HCT116 (cell line): ENCODE results near the gene SUN5. TPM values are rescaled to one million over a fixed set of nuclear protein-coding genes. Genes with fewer than 3 reads are reported as not detected.

Experiments used
- ATAC-seq: fragments of 200-7000 bp; cut with Tn5 transposase; 2 replicates; pipeline ENCODE4 v1.9.1; 2020; ENCODE audit warnings: mild to moderate bottlenecking, moderate library complexity
- BruUV-seq: library from RNA; stranded (reverse); fragments of 400-500 nt; replicated peaks from 2 replicates; lab custom pipeline; 2021; lab: Mats Ljungman, UMichigan
- CTCF ChIA-PET: fragments of 300-600 bp; sonication (Branson Sonifier 250); formaldehyde crosslinking; loops from one replicate; lab custom pipeline; 2021; ENCODE audit warnings: antibody characterized with exemption; lab: Charles Lee
- POLR2A ChIA-PET: fragments of 300-600, 350-600 bp; sonication (Branson Sonifier 250); formaldehyde crosslinking; loops from one replicate; lab custom pipeline; 2021; ENCODE audit warnings: antibody characterized with exemption; lab: Charles Lee
- RAD21 ChIA-PET, 2 experiments: fragments of 300-600 bp; sonication (Branson Sonifier 250); formaldehyde crosslinking; loops; one replicate each; lab custom pipeline; 2023; ENCODE audit warnings: low total read pairs in 2 of 2; ENCODE audit not compliant: uncharacterized antibody in 2 of 2, unreplicated experiment in 2 of 2, low non-redundant PET in 1 of 2; lab: Charles Lee
- DNase-seq: peaks from one replicate; pipeline ENCODE4 v3.0.0-alpha.2; 2010; ENCODE audit warnings: low read depth, low spot score
- H2AFZ ChIP-seq: fragments of 200-600 bp; shearing (Covaris generic), sonication (generic); 2 replicates; pipeline ENCODE4 v1.6.1; 2017; ENCODE audit warnings: low read depth, mixed run types, mixed read lengths, antibody characterized with exemption, low read length; ENCODE audit not compliant: poor library complexity, severe bottlenecking
- H3K27ac ChIP-seq: 2 replicates; pipeline ENCODE4 v1.5.1; 2012; ENCODE audit warnings: low read depth, low read length
- H3K27me3 ChIP-seq: fragments of 200-600 bp; sonication (generic); 2 replicates; pipeline ENCODE4 v1.6.1; 2016; ENCODE audit warnings: mixed run types, low read length, mixed read lengths; ENCODE audit not compliant: insufficient read depth
- H3K36me3 ChIP-seq, 2 experiments: fragments of 200-500 bp in 1 of 2; fragments of 200-600 bp in 1 of 2; sonication (Bioruptor generic) in 1 of 2; sonication (generic) in 1 of 2; 2 replicates each; pipeline versions ENCODE4 v1.5.1 to v1.6.1; 2014 to 2016; ENCODE audit warnings: low read length in 2 of 2, inconsistent platforms in 1 of 2, mixed read lengths in 1 of 2, mixed run types in 1 of 2; ENCODE audit not compliant: insufficient read depth in 2 of 2, control insufficient read depth in 1 of 2
- H3K4me1 ChIP-seq, 2 experiments: fragments of 200-600 bp in 1 of 2; sonication (generic) in 1 of 2; 2 replicates each; pipeline versions ENCODE4 v1.5.1 to v1.6.1; 2012 to 2017; ENCODE audit warnings: low read length in 2 of 2, inconsistent platforms in 1 of 2, mild to moderate bottlenecking in 1 of 2, mixed read lengths in 1 of 2, mixed run types in 1 of 2, moderate library complexity in 1 of 2; ENCODE audit not compliant: insufficient read depth in 2 of 2, control insufficient read depth in 1 of 2
- H3K4me2 ChIP-seq: fragments of 200-600 bp; sonication (generic); 2 replicates; pipeline ENCODE4 v1.6.1; 2017; ENCODE audit warnings: mixed run types, low read length, mixed read lengths
- H3K4me3 ChIP-seq, 2 experiments: fragments of 200-600 bp in 1 of 2; sonication (generic) in 1 of 2; replicated peaks in 1 of 2; 2 replicates each; pipeline ENCODE4 v1.5.1; 2011 to 2016; ENCODE audit warnings: low read length in 2 of 2, control low read depth in 1 of 2, low read depth in 1 of 2, mild to moderate bottlenecking in 1 of 2, mixed read lengths in 1 of 2, mixed run types in 1 of 2
- H3K79me2 ChIP-seq: fragments of 200-600 bp; sonication (generic); 2 replicates; pipeline ENCODE4 v1.6.1; 2017; ENCODE audit warnings: mild to moderate bottlenecking, mixed run types, low read length, moderate library complexity, mixed read lengths; ENCODE audit not compliant: insufficient read depth
- H3K9ac ChIP-seq: fragments of 200-600 bp; sonication (generic); 2 replicates; pipeline ENCODE4 v1.6.1; 2016; ENCODE audit warnings: low read length, mixed read lengths
- H3K9me2 ChIP-seq: fragments of 200-600 bp; sonication (generic), shearing (Covaris generic); 2 replicates; pipeline ENCODE4 v1.6.1; 2017; ENCODE audit warnings: mixed run types, mild to moderate bottlenecking, moderate library complexity; ENCODE audit not compliant: insufficient read depth
- H3K9me3 ChIP-seq, 2 experiments: fragments of 200-500 bp in 1 of 2; fragments of 200-600 bp in 1 of 2; sonication (Bioruptor generic) in 1 of 2; sonication (generic) in 1 of 2; 2 replicates each; pipeline ENCODE4 v1.6.1; 2014 to 2017; ENCODE audit warnings: low read length in 2 of 2, mixed read lengths in 2 of 2, inconsistent platforms in 1 of 2, low read depth in 1 of 2, mild to moderate bottlenecking in 1 of 2, mixed run types in 1 of 2, moderate library complexity in 1 of 2; ENCODE audit not compliant: control insufficient read depth in 1 of 2, insufficient read depth in 1 of 2
- H4K20me1 ChIP-seq: fragments of 200-600 bp; sonication (generic), shearing (Covaris generic); 2 replicates; pipeline ENCODE4 v1.6.1; 2017; ENCODE audit warnings: mixed run types, mild to moderate bottlenecking, moderate library complexity; ENCODE audit not compliant: insufficient read depth
- CBX3 ChIP-seq: IDR thresholded peaks from 2 replicates; pipeline ENCODE4 v1.6.1; 2012; ENCODE audit warnings: low read depth
- CTCF ChIP-seq, 3 experiments: fragments of 200-600 bp in 1 of 3; sonication (generic) in 1 of 3; IDR thresholded peaks in 2 of 3; conservative IDR thresholded peaks in 1 of 3; 2 replicates each; pipeline ENCODE4 v1.5.1; 2012 to 2017; ENCODE audit warnings: low read depth in 2 of 3, low read length in 2 of 3, antibody characterized with exemption in 1 of 3, borderline replicate concordance in 1 of 3, control low read depth in 1 of 3, mild to moderate bottlenecking in 1 of 3, mixed read lengths in 1 of 3, mixed run types in 1 of 3, moderate library complexity in 1 of 3; ENCODE audit not compliant: insufficient read depth in 1 of 3
- EGR1 ChIP-seq: IDR thresholded peaks from 2 replicates; pipeline ENCODE4 v1.6.1; 2012; ENCODE audit warnings: low read depth
- ELF1 ChIP-seq: IDR thresholded peaks from 2 replicates; pipeline ENCODE4 v1.6.1; 2012; ENCODE audit warnings: low read depth, borderline replicate concordance
- EZH2 ChIP-seq: fragments of 200-600 bp; sonication (generic); IDR thresholded peaks from 2 replicates; pipeline ENCODE4 v1.6.1; 2017; ENCODE audit warnings: antibody characterized with exemption, mixed run types
- EZH2phosphoT487 ChIP-seq: fragments of 200-600 bp; IDR thresholded peaks from 2 replicates; pipeline ENCODE4 v1.6.1; 2018; ENCODE audit warnings: antibody characterized with exemption, borderline replicate concordance
- FOSL1 ChIP-seq: IDR thresholded peaks from 2 replicates; pipeline ENCODE4 v1.6.1; 2012; ENCODE audit warnings: low read depth
- JUND ChIP-seq: IDR thresholded peaks from 2 replicates; pipeline ENCODE4 v1.6.1; 2012
- MAX ChIP-seq: IDR thresholded peaks from 2 replicates; pipeline ENCODE4 v1.6.1; 2012
- POLR2A ChIP-seq: IDR thresholded peaks from 2 replicates; pipeline ENCODE4 v1.7.0; 2011; ENCODE audit warnings: borderline replicate concordance; ENCODE audit not compliant: insufficient read depth, insufficient read length; ENCODE audit errors: extremely low read depth
- POLR2AphosphoS5 ChIP-seq: IDR thresholded peaks from 2 replicates; pipeline ENCODE4 v1.6.1; 2011; ENCODE audit warnings: mild to moderate bottlenecking, low read depth, low read length, moderate library complexity
- RAD21 ChIP-seq: IDR thresholded peaks from 2 replicates; pipeline ENCODE4 v1.6.1; 2012; ENCODE audit warnings: low read depth, mild to moderate bottlenecking
- SIN3A ChIP-seq: IDR thresholded peaks from 2 replicates; pipeline ENCODE4 v1.6.1; 2012; ENCODE audit warnings: low read depth
- SP1 ChIP-seq: IDR thresholded peaks from 2 replicates; pipeline ENCODE4 v1.6.1; 2012; ENCODE audit warnings: low read depth
- TCF7L2 ChIP-seq: IDR thresholded peaks from 2 replicates; pipeline ENCODE4 v1.7.0; 2011; ENCODE audit warnings: borderline replicate concordance, inconsistent platforms; ENCODE audit not compliant: insufficient read depth, insufficient read length; ENCODE audit errors: extremely low read depth
- YY1 ChIP-seq: IDR thresholded peaks from 2 replicates; pipeline ENCODE4 v1.6.1; 2011; ENCODE audit warnings: low read length, low read depth, moderate library complexity, mild to moderate bottlenecking; ENCODE audit not compliant: insufficient replicate concordance; ENCODE audit errors: extremely low read depth
- ZFX ChIP-seq: fragments of 450-650 bp; IDR thresholded peaks from 2 replicates; pipeline ENCODE4 v1.6.1; 2017
- ZNF274 ChIP-seq: fragments of 200-500 bp; sonication (Bioruptor generic); IDR thresholded peaks from 2 replicates; pipeline ENCODE4 v1.6.1; 2014; ENCODE audit warnings: mild to moderate bottlenecking, low read depth, low read length, inconsistent platforms
- intact Hi-C: fragments of 100-400 bp; cut with micrococcal nuclease; formaldehyde crosslinking; loops from 2 replicates; pipeline ENCODE4 v1.10.0; 2022
- total RNA-seq: library from RNA; stranded (reverse); gene quantifications from one replicate; pipeline ENCODE4 v1.2.1, GENCODE V29; 2021; ENCODE audit not compliant: unreplicated experiment
- TF ChIP-seq, protein P1 (sequence below): IDR thresholded peaks from 2 replicates; pipeline ENCODE4 v1.6.1; 2011; ENCODE audit warnings: mild to moderate bottlenecking, low read length, moderate library complexity; ENCODE audit not compliant: insufficient replicate concordance; ENCODE audit errors: extremely low read depth

Gene SUN5
- total RNA-seq, 1 experiment from 2014 or later: not detected

DNA sequence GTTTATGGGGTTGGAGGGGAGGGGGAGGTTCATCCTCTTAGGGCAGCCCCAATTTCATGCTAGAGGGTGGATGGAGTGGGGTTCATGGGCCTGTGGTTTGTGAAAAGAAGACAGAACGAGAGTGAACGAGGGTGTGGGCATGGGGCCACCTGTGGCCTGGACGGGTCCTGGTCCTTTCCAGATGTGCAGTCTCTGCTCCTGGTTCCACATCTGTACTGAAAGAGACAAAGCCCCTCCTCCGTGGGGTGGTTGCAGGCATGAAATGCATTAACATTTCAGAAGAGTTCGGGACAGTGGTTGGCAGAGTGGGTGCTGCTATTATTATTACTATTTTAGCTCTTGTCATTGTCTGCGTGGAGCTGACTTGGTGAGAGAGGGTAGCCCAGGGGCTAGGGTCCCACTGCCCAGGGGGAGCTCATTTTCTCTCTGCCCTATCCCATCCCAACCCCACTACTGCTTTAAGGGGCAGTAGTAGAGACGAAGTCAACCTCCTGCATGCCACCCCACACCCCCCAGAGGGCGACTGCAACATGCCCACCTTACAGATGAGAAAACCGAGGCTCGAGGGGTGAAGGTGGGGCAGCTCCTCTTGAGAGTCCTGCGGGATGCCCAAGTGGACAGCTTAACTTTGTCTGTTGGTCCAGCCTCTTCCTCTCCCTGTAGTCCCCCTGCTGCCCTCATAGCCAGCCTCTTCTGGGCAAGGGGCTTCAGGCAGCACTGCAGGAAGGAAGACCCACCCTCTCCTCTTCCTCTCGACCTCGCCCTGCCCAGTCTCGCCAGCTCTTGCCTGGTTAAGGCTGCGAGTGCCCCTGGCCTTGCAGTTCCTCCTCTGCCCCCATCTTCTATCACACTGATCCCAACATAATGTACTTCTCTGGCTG, 11.7 kb upstream of the SUN5 start:
- Histone ChIP-seq H4K20me1 (no peaks in the 10 kb centered on the region), H3K4me3 (no peak overlapping the region), H3K9ac (no peak overlapping the region), H3K27ac (no peak overlapping the region), H2AFZ (no peak overlapping the region), H3K27me3 (peaks cover 13% of the 10 kb centered on the region; the same call in 1 of the 2 replicates), H3K9me2 (no peaks in the 10 kb centered on the region), H3K9me3 (no peaks in the 10 kb centered on the region), H3K4me2 (no peak overlapping the region), H3K79me2 (no peaks in the 10 kb centered on the region), H3K4me1 (no peaks in the 10 kb centered on the region)
- intact Hi-C loops: no loop called here
- no peak for ATAC-seq
- no TSS peak for BruUV-seq
- ChIA-PET POLR2A (no interaction called here), RAD21 (no interaction called here), CTCF (interaction anchor here (0.8 kb wide), 1 partner anchor 11 kb away, joined by 3 read pairs; no protein-coding TSS in a partner anchor)
- no peak for DNase-seq
- no peak for TF ChIP-seq ZFX
- TF ChIP-seq JUND: no peak
- TF ChIP-seq EZH2phosphoT487: no peak
- no peak for TF ChIP-seq EZH2
- no peak for TF ChIP-seq CTCF (IDR thresholded peaks at IDR 0.05 in 2 of 3, conservative IDR thresholded peaks at IDR 0.05 in 1 of 3; ENCODE audit: borderline replicate concordance in 1 of 3, insufficient read depth in 1 of 3, low read depth in 2 of 3, low read length in 2 of 3)
- TF ChIP-seq CBX3: no peak
- TF ChIP-seq FOSL1: no peak
- no peak for TF ChIP-seq EGR1
- no peak for TF ChIP-seq ZNF274
- TF ChIP-seq ELF1: no peak
- TF ChIP-seq SP1: no peak
- no peak for TF ChIP-seq RAD21
- TF ChIP-seq YY1: no peak
- TF ChIP-seq POLR2A: no peak
- no peak for TF ChIP-seq MAX
- TF ChIP-seq SIN3A: no peak
- TF ChIP-seq TCF7L2: no peak
- TF ChIP-seq, protein P1, sequence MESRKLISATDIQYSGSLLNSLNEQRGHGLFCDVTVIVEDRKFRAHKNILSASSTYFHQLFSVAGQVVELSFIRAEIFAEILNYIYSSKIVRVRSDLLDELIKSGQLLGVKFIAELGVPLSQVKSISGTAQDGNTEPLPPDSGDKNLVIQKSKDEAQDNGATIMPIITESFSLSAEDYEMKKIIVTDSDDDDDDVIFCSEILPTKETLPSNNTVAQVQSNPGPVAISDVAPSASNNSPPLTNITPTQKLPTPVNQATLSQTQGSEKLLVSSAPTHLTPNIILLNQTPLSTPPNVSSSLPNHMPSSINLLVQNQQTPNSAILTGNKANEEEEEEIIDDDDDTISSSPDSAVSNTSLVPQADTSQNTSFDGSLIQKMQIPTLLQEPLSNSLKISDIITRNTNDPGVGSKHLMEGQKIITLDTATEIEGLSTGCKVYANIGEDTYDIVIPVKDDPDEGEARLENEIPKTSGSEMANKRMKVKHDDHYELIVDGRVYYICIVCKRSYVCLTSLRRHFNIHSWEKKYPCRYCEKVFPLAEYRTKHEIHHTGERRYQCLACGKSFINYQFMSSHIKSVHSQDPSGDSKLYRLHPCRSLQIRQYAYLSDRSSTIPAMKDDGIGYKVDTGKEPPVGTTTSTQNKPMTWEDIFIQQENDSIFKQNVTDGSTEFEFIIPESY: no peak
- TF ChIP-seq POLR2AphosphoS5: no peak
- TF ChIP-seq, all 23 proteins: peak for 0
- H3K36me3 ChIP-seq: no peaks in the 10 kb centered on the region
